Astrocyte of the cerebellum (primary cell): Measurements from ENCODE around the gene TMEM74B.

Experiments used
- DNase-seq: peaks from one replicate; pipeline ENCODE4 v3.0.0-alpha.2; 2011; ENCODE audit warnings: low read depth
- H3K4me3 ChIP-seq: 2 replicates; pipeline ENCODE4 v1.5.1; 2011; ENCODE audit warnings: mild to moderate bottlenecking, low read depth, low read length, moderate library complexity
- in situ Hi-C: cut with HindIII; loops from 2 replicates; pipeline ENCODE4 v1.10.0; 2017; ENCODE audit warnings: low sequenced_read_pairs
- TF ChIP-seq, protein P1 (sequence below): IDR thresholded peaks from 2 replicates; pipeline ENCODE4 v1.5.1; 2012; ENCODE audit warnings: low read length, low read depth, moderate library complexity, mild to moderate bottlenecking; ENCODE audit errors: missing control alignments

TMEM74B gene

DNA sequence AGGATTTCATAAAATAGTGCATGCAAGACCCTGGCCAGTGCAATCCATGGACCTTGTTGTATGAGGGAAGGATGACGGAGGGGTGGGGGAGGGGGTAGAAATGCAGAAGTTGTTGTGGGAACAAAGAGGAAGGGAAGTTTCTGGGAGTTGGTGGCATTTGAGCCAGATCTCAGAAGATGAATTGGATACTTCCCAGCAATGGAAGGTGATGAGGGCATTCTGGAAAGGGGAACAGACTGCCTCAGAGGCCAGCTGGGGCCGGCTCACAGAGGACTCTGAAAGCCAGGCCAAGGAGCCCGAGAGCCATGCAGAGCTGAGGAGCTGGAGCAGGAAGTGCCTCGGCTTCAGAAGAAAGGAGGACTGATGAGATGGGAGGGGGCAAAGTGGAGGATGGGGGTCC is 2.7 kb downstream of the TMEM74B start:
- TF ChIP-seq, protein P1, sequence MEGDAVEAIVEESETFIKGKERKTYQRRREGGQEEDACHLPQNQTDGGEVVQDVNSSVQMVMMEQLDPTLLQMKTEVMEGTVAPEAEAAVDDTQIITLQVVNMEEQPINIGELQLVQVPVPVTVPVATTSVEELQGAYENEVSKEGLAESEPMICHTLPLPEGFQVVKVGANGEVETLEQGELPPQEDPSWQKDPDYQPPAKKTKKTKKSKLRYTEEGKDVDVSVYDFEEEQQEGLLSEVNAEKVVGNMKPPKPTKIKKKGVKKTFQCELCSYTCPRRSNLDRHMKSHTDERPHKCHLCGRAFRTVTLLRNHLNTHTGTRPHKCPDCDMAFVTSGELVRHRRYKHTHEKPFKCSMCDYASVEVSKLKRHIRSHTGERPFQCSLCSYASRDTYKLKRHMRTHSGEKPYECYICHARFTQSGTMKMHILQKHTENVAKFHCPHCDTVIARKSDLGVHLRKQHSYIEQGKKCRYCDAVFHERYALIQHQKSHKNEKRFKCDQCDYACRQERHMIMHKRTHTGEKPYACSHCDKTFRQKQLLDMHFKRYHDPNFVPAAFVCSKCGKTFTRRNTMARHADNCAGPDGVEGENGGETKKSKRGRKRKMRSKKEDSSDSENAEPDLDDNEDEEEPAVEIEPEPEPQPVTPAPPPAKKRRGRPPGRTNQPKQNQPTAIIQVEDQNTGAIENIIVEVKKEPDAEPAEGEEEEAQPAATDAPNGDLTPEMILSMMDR: no peak
- in situ Hi-C loops: no loop called here
- H3K4me3 ChIP-seq: no peak overlapping the region
- no peak for DNase-seq

DNA sequence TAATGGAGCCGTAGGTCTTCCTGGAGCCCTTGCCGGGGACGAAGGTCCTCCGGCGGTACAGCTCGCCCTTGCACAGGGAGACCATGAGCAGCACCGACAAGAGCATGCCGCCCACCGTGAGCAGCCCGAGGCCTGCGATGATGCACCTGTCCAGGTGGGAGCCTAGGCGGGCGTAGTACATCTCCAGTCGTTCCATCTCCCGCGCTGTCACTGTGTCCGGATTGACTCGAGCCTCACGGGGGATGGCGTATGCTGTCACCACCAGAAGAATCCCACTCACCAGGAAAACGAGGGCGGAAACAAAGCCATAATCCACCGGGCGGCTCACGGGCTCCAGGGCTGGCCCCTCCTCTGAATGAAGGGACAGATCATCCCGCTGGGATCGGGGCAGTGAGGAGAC is 3.8 kb downstream of the TMEM74B start:
- no peak overlapping the region for H3K4me3 ChIP-seq
- in situ Hi-C loops: no loop called here
- TF ChIP-seq, protein P1: no peak
- no peak for DNase-seq

- TF ChIP-seq, protein P1: no peak
- no peak overlapping the region for H3K4me3 ChIP-seq
- DNase-seq: no peak
- in situ Hi-C loops: no loop called here
These were observed 6.2 kb downstream of the TMEM74B start for GRCh38 chr20:1178623-1179022.

- DNase-seq: no peak
- TF ChIP-seq, protein P1: no peak
- in situ Hi-C loops: no loop called here
These were observed 6.7 kb downstream of the TMEM74B start for GRCh38 chr20:1178103-1178502.

GRCh38 chr20:1177680-1178079 is 7.1 kb downstream of the TMEM74B start:
- DNase-seq: no peak
- TF ChIP-seq, protein P1: no peak
- H3K4me3 ChIP-seq: no peak overlapping the region
- in situ Hi-C loops: no loop called here

More at GRCh38 chr20:1178103-1178502, 6.7 kb downstream of the TMEM74B start:
- H3K4me3 ChIP-seq: no peak overlapping the region

GRCh38 chr20:1174787-1175186 is 10.0 kb downstream of the TMEM74B start:
- no peak overlapping the region for H3K4me3 ChIP-seq
- in situ Hi-C loops: no loop called here
- TF ChIP-seq, protein P1: no peak
- DNase-seq: no peak

- TF ChIP-seq, protein P1: no peak
- in situ Hi-C loops: no loop called here
- no peak for DNase-seq
- H3K4me3 ChIP-seq: no peak overlapping the region
These were observed 11.1 kb downstream of the TMEM74B start for GRCh38 chr20:1173698-1174097.
